NCI-H526 treated with DMSO at 0.1 percent for 48 hours (cell line): ENCODE measurements around the gene ZNF398.
"Not testable (repeated sequence)": the region's sequence is repeated elsewhere in the genome, so short reads cannot be mapped to it uniquely, and the experiment has no call there.

ENCODE experiments used
- DNase-seq: peaks from one replicate; lab custom pipeline; 2025; lab: John Stamatoyannopoulos, UW

Gene ZNF398

GRCh38 chr7:149197675-149198074 is 50.4 kb downstream of the ZNF398 start:
- no peak for DNase-seq

- DNase-seq, result no peak
Observed at GRCh38 chr7:149198161-149198816, 51.0 kb downstream of the ZNF398 start.

GRCh38 chr7:149199234-149199995 is 52.2 kb downstream of the ZNF398 start:
- no peak for DNase-seq

- DNase-seq, result no peak
Observed at GRCh38 chr7:149202831-149203231, 55.6 kb downstream of the ZNF398 start.

GRCh38 chr7:149205690-149206381 is 58.6 kb downstream of the ZNF398 start:
- DNase-seq, result no peak

- DNase-seq, result no peak
Observed at GRCh38 chr7:149207324-149208035, 60.2 kb downstream of the ZNF398 start.

- DNase-seq, result no peak
Observed at GRCh38 chr7:149209518-149210269, 62.4 kb downstream of the ZNF398 start.

- DNase-seq, result no peak
Observed at GRCh38 chr7:149210551-149210950, 63.3 kb downstream of the ZNF398 start.

- no peak for DNase-seq
Observed at GRCh38 chr7:149214020-149214720, 66.9 kb downstream of the ZNF398 start.

GRCh38 chr7:149216402-149216801 is 69.1 kb downstream of the ZNF398 start:
- DNase-seq, result no peak

- DNase-seq, result no peak
Observed at GRCh38 chr7:149217570-149217969, 70.3 kb downstream of the ZNF398 start.

- no peak for DNase-seq
Observed at GRCh38 chr7:149218469-149219420, 71.5 kb downstream of the ZNF398 start.

GRCh38 chr7:149220534-149220933 is 73.3 kb downstream of the ZNF398 start:
- no peak for DNase-seq

GRCh38 chr7:149223176-149223575 is 75.9 kb downstream of the ZNF398 start:
- DNase-seq, result no peak

GRCh38 chr7:149223761-149224160 is 76.5 kb downstream of the ZNF398 start:
- DNase-seq, result no peak

GRCh38 chr7:149224352-149224751 is 77.1 kb downstream of the ZNF398 start:
- no peak for DNase-seq

- no peak for DNase-seq
Observed at GRCh38 chr7:149225106-149225505, 77.9 kb downstream of the ZNF398 start.

GRCh38 chr7:149225656-149226055 is 78.4 kb downstream of the ZNF398 start:
- no peak for DNase-seq

- not testable (repeated sequence) for DNase-seq
Observed at GRCh38 chr7:149226366-149226765, 79.1 kb downstream of the ZNF398 start.
